Colonic mucosa (tissue), 4 donors: ENCODE data around the gene TRAPPC12. TPM values are rescaled to one million over a fixed set of nuclear protein-coding genes. Genes with fewer than 3 reads are reported as not detected.

Experiments
- DNase-seq: peaks from one replicate; pipeline ENCODE4 v3.0.0-alpha.2; 2020
- H3K27ac ChIP-seq: fragments of 200-600 bp; one replicate; pipeline ENCODE4 v1.8.0; 2021
- H3K27me3 ChIP-seq: fragments of 200-600 bp; one replicate; pipeline ENCODE4 v1.8.0; 2021
- H3K36me3 ChIP-seq: fragments of 200-600 bp; one replicate; pipeline ENCODE4 v1.8.0; 2021
- H3K4me1 ChIP-seq: fragments of 200-600 bp; one replicate; pipeline ENCODE4 v1.8.0; 2021; ENCODE audit warnings: mild to moderate bottlenecking
- H3K4me3 ChIP-seq: fragments of 200-600 bp; one replicate; pipeline ENCODE4 v1.8.0; 2021
- H3K9ac ChIP-seq, 2 donors: one replicate each; pipeline ENCODE4 v1.7.0; 2013; ENCODE audit warnings: control low read depth in 2 of 2, low read depth in 2 of 2, low read length in 2 of 2
- H3K9me3 ChIP-seq: fragments of 200-600 bp; one replicate; pipeline ENCODE4 v1.8.0; 2021
- CTCF ChIP-seq: fragments of 200-600 bp; IDR thresholded peaks from one replicate; pipeline ENCODE4 v1.8.0; 2022; ENCODE audit warnings: antibody characterized with exemption, mild to moderate bottlenecking
- intact Hi-C: fragments of 100-400 bp; cut with DNase I; formaldehyde crosslinking; loops from one replicate; pipeline ENCODE4 v1.14.1; 2022
- total RNA-seq, 2 donors: library from RNA; stranded (reverse); fragmentation: NEBNext Ultra II Directional in 1 of 2; extraction: Animal tissue kit (Norgen Biotek cat#: 25700) in 1 of 2; gene quantifications; one replicate each; pipeline ENCODE4 v1.2.1, GENCODE V29; 2021
- donor health status: healthy.
- donor health status: DM: no; HTN: no; CAD: no.
- donor health status: DM: no; HTN: no; CAD: no.

The TRAPPC12 gene
- total RNA-seq, 2 donors from 2014 or later: 59.1 to 91.5 TPM

GRCh38 chr2:3376821-3377220 is 2.7 kb upstream of the TRAPPC12 start:
- DNase-seq: no peak
- no peaks in the 10 kb centered on the region for H3K9me3 ChIP-seq
- H3K27ac ChIP-seq: no peak overlapping the region
- TF ChIP-seq CTCF: no peak
- H3K4me1 ChIP-seq: peaks cover 5% of the 10 kb centered on the region
- H3K36me3 ChIP-seq: no peaks in the 10 kb centered on the region
- peak overlapping the region; percentile 72 for H3K4me3 ChIP-seq
- intact Hi-C loops: loop anchor here (5.0 kb wide), 1 partner anchor 180 kb away; the partner anchor contains the start of gene RNASEH1
- H3K27me3 ChIP-seq: no peaks in the 10 kb centered on the region
- no peak overlapping the region for H3K9ac ChIP-seq

- Histone ChIP-seq H3K27me3 (no peaks in the 10 kb centered on the region), H3K36me3 (no peaks in the 10 kb centered on the region), H3K9ac (peak overlapping the region; percentile 48 to 76), H3K27ac (peak overlapping the region; percentile 85), H3K4me1 (peaks cover 5% of the 10 kb centered on the region), H3K9me3 (no peaks in the 10 kb centered on the region), H3K4me3 (peak overlapping the region; percentile 72)
- intact Hi-C loops: loop anchor here (5.0 kb wide), 1 partner anchor 180 kb away; the partner anchor contains the start of gene RNASEH1
- no peak for TF ChIP-seq CTCF
- no peak for DNase-seq
These were observed 2.2 kb upstream of the TRAPPC12 start for GRCh38 chr2:3377279-3377611.

- peak within 1 kb of the TSS; percentile 72 for H3K4me3 ChIP-seq
- no peaks in the 10 kb centered on the region for H3K27me3 ChIP-seq
- H3K9ac ChIP-seq: peak within 1 kb of the TSS; percentile 48 to 76
- H3K36me3 ChIP-seq: no peaks in the 10 kb centered on the region
- no peaks in the 10 kb centered on the region for H3K9me3 ChIP-seq
- intact Hi-C loops: loop anchor here (5.0 kb wide), 1 partner anchor 179 kb away; the partner anchor contains the start of gene RNASEH1
- peak within 1 kb of the TSS; percentile 85 for H3K27ac ChIP-seq
- peak; percentile 99 for DNase-seq
- TF ChIP-seq CTCF: no peak
- peaks cover 5% of the 10 kb centered on the region for H3K4me1 ChIP-seq
These were observed 1.7 kb upstream of the TRAPPC12 start, which contains the start of gene EIPR1 for GRCh38 chr2:3377612-3378432. Gene EIPR1 (minus strand): TSS chr2:3377818. CDS start chr2:3377689, 129 bp downstream.

GRCh38 chr2:3379339-3379646 is 201 bp upstream of the TRAPPC12 start:
- no peak for TF ChIP-seq CTCF
- Histone ChIP-seq H3K9me3 (no peaks in the 10 kb centered on the region), H3K4me1 (peaks cover 5% of the 10 kb centered on the region), H3K9ac (peak overlapping the region in 1 of 2 donors; percentile 88), H3K4me3 (peak overlapping the region; percentile 96), H3K27ac (peak overlapping the region; percentile 89), H3K27me3 (no peaks in the 10 kb centered on the region), H3K36me3 (no peaks in the 10 kb centered on the region)
- intact Hi-C loops: loop anchor here (5.0 kb wide), 1 partner anchor 178 kb away; the partner anchor contains the start of gene RNASEH1
- DNase-seq: no peak

- no peaks in the 10 kb centered on the region for H3K9me3 ChIP-seq
- peaks cover 10% of the 10 kb centered on the region for H3K36me3 ChIP-seq
- TF ChIP-seq CTCF: no peak
- no peak overlapping the region for H3K9ac ChIP-seq
- intact Hi-C loops: no loop called here
- peaks cover under 1% of the 10 kb centered on the region for H3K4me1 ChIP-seq
- H3K4me3 ChIP-seq: no peak overlapping the region
- no peak for DNase-seq
- H3K27ac ChIP-seq: no peak overlapping the region
- no peaks in the 10 kb centered on the region for H3K27me3 ChIP-seq
These were observed 7.0 kb downstream of the TRAPPC12 start for GRCh38 chr2:3386448-3386958.
